Neuronal stem cell (in vitro differentiated cells): Measurements from ENCODE around the gene SDHAF1.

Experiments used
- DNase-seq: peaks from one replicate; pipeline ENCODE4 v3.0.0-alpha.2; 2013; ENCODE audit warnings: low spot score
- H2AFZ ChIP-seq: one replicate; pipeline ENCODE4 v1.6.1; 2013; ENCODE audit warnings: mild to moderate bottlenecking, low read length, inconsistent platforms
- H2AK5ac ChIP-seq: 2 replicates; pipeline ENCODE4 v1.6.1; 2013; ENCODE audit warnings: low read depth, mild to moderate bottlenecking, inconsistent platforms, low read length, moderate library complexity, mixed read lengths
- H2BK120ac ChIP-seq: 2 replicates; pipeline ENCODE4 v1.6.1; 2013; ENCODE audit warnings: low read depth, mild to moderate bottlenecking, inconsistent platforms, low read length, moderate library complexity, mixed read lengths
- H2BK12ac ChIP-seq: one replicate; pipeline ENCODE4 v1.6.1; 2013; ENCODE audit warnings: low read length, inconsistent platforms
- H2BK15ac ChIP-seq: 2 replicates; pipeline ENCODE4 v1.6.1; 2013; ENCODE audit warnings: mild to moderate bottlenecking, low read length, inconsistent platforms, mixed read lengths
- H2BK5ac ChIP-seq: one replicate; pipeline ENCODE4 v1.6.1; 2013; ENCODE audit warnings: inconsistent platforms, mild to moderate bottlenecking, low read length, moderate library complexity
- H3K14ac ChIP-seq: one replicate; pipeline ENCODE4 v1.6.1; 2013; ENCODE audit warnings: low read length, inconsistent platforms
- H3K18ac ChIP-seq: 2 replicates; pipeline ENCODE4 v1.6.1; 2013; ENCODE audit warnings: low read length, inconsistent platforms
- H3K23ac ChIP-seq: 2 replicates; pipeline ENCODE4 v1.6.1; 2013; ENCODE audit warnings: low read depth, mild to moderate bottlenecking, mixed read lengths, low read length, inconsistent platforms; ENCODE audit not compliant: poor library complexity
- H3K27ac ChIP-seq: replicated peaks from 3 replicates; pipeline ENCODE4 v1.5.1; 2013; ENCODE audit warnings: low read length, inconsistent platforms
- H3K27me3 ChIP-seq, 3 experiments: 2 replicates each; pipeline ENCODE4 v1.6.1; 2013; ENCODE audit warnings: low read length in 3 of 3, mild to moderate bottlenecking in 2 of 3, inconsistent platforms in 1 of 3, low read depth in 1 of 3, mixed read lengths in 1 of 3, moderate library complexity in 1 of 3; ENCODE audit not compliant: control insufficient read depth in 3 of 3, insufficient read depth in 3 of 3
- H3K36me3 ChIP-seq, 2 donors: replicated peaks in 1 of 2; 2 replicates each; pipeline ENCODE4 v1.6.1; 2013; ENCODE audit warnings: low read length in 2 of 2; ENCODE audit not compliant: control insufficient read depth in 2 of 2, insufficient read depth in 2 of 2
- H3K4ac ChIP-seq: 2 replicates; pipeline ENCODE4 v1.6.1; 2013; ENCODE audit warnings: inconsistent platforms, mild to moderate bottlenecking, low read length, moderate library complexity
- H3K4me1 ChIP-seq, 2 donors: 1 replicate in 1 of 2; 2 replicates in 1 of 2; pipeline ENCODE4 v1.6.1; 2013; ENCODE audit warnings: low read length in 2 of 2, low read depth in 1 of 2; ENCODE audit not compliant: control insufficient read depth in 2 of 2, insufficient read depth in 1 of 2
- H3K4me2 ChIP-seq: one replicate; pipeline ENCODE4 v1.6.1; 2013; ENCODE audit warnings: mild to moderate bottlenecking, low read length, inconsistent platforms; ENCODE audit not compliant: insufficient read depth, poor library complexity, severe bottlenecking
- H3K4me3 ChIP-seq, 2 donors: 2 replicates each; pipeline ENCODE4 v1.5.1; 2013; ENCODE audit warnings: low read length in 2 of 2, mild to moderate bottlenecking in 2 of 2, inconsistent platforms in 1 of 2, moderate library complexity in 1 of 2
- H3K79me1 ChIP-seq: one replicate; pipeline ENCODE4 v1.6.1; 2013; ENCODE audit warnings: low read depth, mild to moderate bottlenecking, inconsistent platforms, low read length, moderate library complexity
- H3K9ac ChIP-seq: one replicate; pipeline ENCODE4 v1.6.1; 2013; ENCODE audit warnings: mild to moderate bottlenecking, low read depth, low read length, inconsistent platforms; ENCODE audit not compliant: poor library complexity
- H3K9me3 ChIP-seq, 2 donors: replicated peaks in 1 of 2; 2 replicates each; pipeline versions ENCODE3 to v1.6.1; 2013; ENCODE audit warnings: low read length in 2 of 2, mild to moderate bottlenecking in 2 of 2, inconsistent platforms in 1 of 2, low read depth in 1 of 2, mixed read lengths in 1 of 2, moderate library complexity in 1 of 2; ENCODE audit not compliant: control insufficient read depth in 2 of 2, insufficient read depth in 1 of 2
- H4K8ac ChIP-seq: one replicate; pipeline ENCODE4 v1.6.1; 2013; ENCODE audit warnings: low read depth, mild to moderate bottlenecking, inconsistent platforms, low read length, moderate library complexity
- H4K91ac ChIP-seq: one replicate; pipeline ENCODE4 v1.6.1; 2013; ENCODE audit warnings: low read length, low read depth, mild to moderate bottlenecking, inconsistent platforms; ENCODE audit not compliant: poor library complexity
- WGBS, 2 donors: extraction: QIAGEN DNeasy Blood & Tissue Kit; methylation state at CpG; one replicate each; pipeline ENCODE4 v1.1.7; 2013; ENCODE audit warnings: missing lambda C conversion rate in 2 of 2, mixed read lengths in 1 of 2; ENCODE audit not compliant: insufficient read length in 2 of 2, insufficient replicate concordance in 1 of 2; ENCODE audit errors: extremely low coverage in 2 of 2; 5-methylcytosine and 5-hydroxymethylcytosine counted together

SDHAF1 gene

GRCh38 chr19:36010402-36010801 lies 15.4 kb downstream of the SDHAF1 start:
- no peak overlapping the region for H4K91ac ChIP-seq
- H2AFZ ChIP-seq: no peak overlapping the region
- H3K27ac ChIP-seq: no peak overlapping the region
- no CpG with 5 or more reads among the region's 11 CpGs for WGBS, 2 donors
- H3K79me1 ChIP-seq: peaks cover 11% of the 10 kb centered on the region
- H2BK5ac ChIP-seq: peak overlapping the region; percentile 95
- peak overlapping the region; percentile 55 for H3K23ac ChIP-seq
- peaks cover under 1 to 3% of the 10 kb centered on the region in 2 donors for H3K36me3 ChIP-seq
- DNase-seq: no peak
- H3K27me3 ChIP-seq: peaks cover 0 to 2% (median 0%) of the 10 kb centered on the region in 3 experiments
- no peak overlapping the region for H2BK120ac ChIP-seq
- H4K8ac ChIP-seq: no peak overlapping the region
- no peak overlapping the region for H3K4me3 ChIP-seq
- H2BK12ac ChIP-seq: no peak overlapping the region
- H2BK15ac ChIP-seq: peak overlapping the region; percentile 89
- H2AK5ac ChIP-seq: peak overlapping the region; percentile 75
- peaks cover 7 to 19% of the 10 kb centered on the region in 2 donors for H3K4me1 ChIP-seq
- no peak overlapping the region for H3K9ac ChIP-seq
- H3K18ac ChIP-seq: peak overlapping the region; percentile 35
- no peak overlapping the region for H3K14ac ChIP-seq
- H3K4me2 ChIP-seq: no peak overlapping the region
- H3K9me3 ChIP-seq: no peaks in the 10 kb centered on the region
- peak overlapping the region; percentile 53 for H3K4ac ChIP-seq

- no CpG with 5 or more reads among the region's 15 CpGs for WGBS, 2 donors
- Histone ChIP-seq H2BK12ac (no peak overlapping the region), H3K18ac (peak overlapping the region; percentile 76), H3K4me2 (peak overlapping the region; percentile 84), H3K9me3 (no peaks in the 10 kb centered on the region), H3K4ac (no peak overlapping the region), H3K4me1 (peaks cover 7 to 19% of the 10 kb centered on the region in 2 donors), H4K8ac (no peak overlapping the region), H3K36me3 (peaks cover 21 to 26% of the 10 kb centered on the region in 2 donors), H3K14ac (no peak overlapping the region), H3K4me3 (peak overlapping the region; percentile 90 to 91), H2BK5ac (no peak overlapping the region), H3K27ac (no peak overlapping the region), H3K23ac (no peak overlapping the region), H3K79me1 (peaks cover 8% of the 10 kb centered on the region), H4K91ac (no peak overlapping the region), H2AFZ (peak overlapping the region; percentile 85), H2BK15ac (no peak overlapping the region), H2AK5ac (peak overlapping the region; percentile 64), H2BK120ac (peak overlapping the region; percentile 64), H3K27me3 (peaks cover 0 to 2% (median 0%) of the 10 kb centered on the region in 3 experiments), H3K9ac (no peak overlapping the region)
- no peak for DNase-seq
Measured at GRCh38 chr19:36013280-36014011, 18.5 kb downstream of the SDHAF1 start.

DNA sequence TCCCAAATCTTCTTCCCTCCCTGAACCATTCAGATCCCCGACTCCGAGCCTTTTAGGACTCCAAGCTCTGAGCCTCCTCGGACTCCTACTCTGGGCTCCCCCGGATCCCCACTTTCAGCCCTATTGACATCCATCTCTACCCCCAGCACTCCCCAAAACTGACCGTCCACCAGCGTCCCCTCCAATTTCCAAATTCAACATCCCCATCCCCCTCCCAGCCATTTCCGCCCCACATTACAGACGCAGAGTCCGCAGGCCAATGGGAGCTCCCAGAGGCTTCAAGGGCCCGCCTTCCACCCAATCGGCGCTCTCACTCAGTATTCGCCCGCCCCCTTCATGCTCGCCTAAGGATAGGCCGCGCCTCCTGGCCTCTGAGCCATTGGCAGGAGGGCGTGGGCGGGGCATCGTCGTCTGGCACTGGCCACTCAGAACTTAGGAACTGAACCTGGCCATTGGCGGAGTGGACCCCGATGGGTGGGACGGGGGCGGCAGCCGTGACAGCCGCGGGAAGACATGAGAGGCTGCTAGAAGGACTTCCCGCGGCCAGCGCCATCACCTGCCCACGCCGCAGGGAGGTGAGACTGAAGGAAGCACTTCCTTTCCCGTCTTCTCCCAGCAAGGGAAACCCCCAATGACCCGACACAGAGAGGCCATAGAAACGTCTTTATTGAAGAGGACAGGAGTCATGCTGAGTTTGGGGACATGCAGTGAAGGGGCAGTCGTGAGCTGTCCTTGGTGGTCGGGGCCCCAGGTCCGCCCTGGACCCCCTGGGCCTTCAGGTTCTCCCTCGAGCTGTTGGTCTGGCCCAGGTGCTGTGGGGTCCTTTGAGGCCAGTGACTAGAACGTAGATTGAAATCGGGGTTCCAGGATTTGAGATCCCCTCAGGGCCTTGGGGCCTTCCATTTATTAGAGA lies 19.3 kb downstream of the SDHAF1 start, which contains the start of gene ALKBH6:
Gene ALKBH6 (minus strand): TSS at position 202 of the 913 bp plus-strand sequence. CDS start 816 bp downstream, outside the sequence.
- H3K27me3 ChIP-seq: peaks cover 0 to 2% (median 0%) of the 10 kb centered on the region in 3 experiments

More for the DNA sequence above, 19.3 kb downstream of the SDHAF1 start, which contains the start of gene ALKBH6:
- Histone ChIP-seq H3K14ac (no peak within 1 kb of the TSS), H2BK120ac (peak within 1 kb of the TSS; percentile 64), H2AFZ (peak within 1 kb of the TSS; percentile 88), H2BK5ac (no peak within 1 kb of the TSS), H4K8ac (no peak within 1 kb of the TSS), H3K4me2 (peak within 1 kb of the TSS; percentile 98), H2BK12ac (no peak within 1 kb of the TSS), H3K27ac (no peak within 1 kb of the TSS), H3K36me3 (peaks cover 25 to 34% of the 10 kb centered on the region in 2 donors), H2AK5ac (peak within 1 kb of the TSS; percentile 64), H3K9me3 (no peaks in the 10 kb centered on the region), H3K4ac (no peak within 1 kb of the TSS), H4K91ac (no peak within 1 kb of the TSS), H3K79me1 (peaks cover 7% of the 10 kb centered on the region), H2BK15ac (no peak within 1 kb of the TSS), H3K9ac (peak within 1 kb of the TSS; percentile 89), H3K4me3 (peak within 1 kb of the TSS; percentile 90 to 91), H3K23ac (peak within 1 kb of the TSS; percentile 56), H3K4me1 (peaks cover 7 to 12% of the 10 kb centered on the region in 2 donors), H3K18ac (peak within 1 kb of the TSS; percentile 76)
- no CpG with 5 or more reads among the region's 42 CpGs for WGBS, 2 donors
- DNase-seq: peak; percentile 96
